GM18870 (cell line): Measurements from ENCODE around the gene PARN.

Experiments used
- ATAC-seq: cut with Tn5 transposase; IDR thresholded peaks from one replicate; pipeline ENCODE4 v1.9.1; 2021; ENCODE audit warnings: moderate library complexity; ENCODE audit not compliant: unreplicated experiment

PARN gene

GRCh38 chr16:14531101-14531500 is 99.0 kb downstream of the PARN start:
- ATAC-seq = no peak

GRCh38 chr16:14530046-14530445 is 100.0 kb downstream of the PARN start:
- ATAC-seq = no peak

- ATAC-seq = no peak
Observed at GRCh38 chr16:14529010-14529669, 100.9 kb downstream of the PARN start.

- no peak for ATAC-seq
Observed at GRCh38 chr16:14528306-14528705, 101.8 kb downstream of the PARN start.

GRCh38 chr16:14527411-14528044 is 102.5 kb downstream of the PARN start:
- ATAC-seq = no peak

GRCh38 chr16:14525596-14525995 is 104.5 kb downstream of the PARN start:
- ATAC-seq = no peak

GRCh38 chr16:14524979-14525378 is 105.1 kb downstream of the PARN start:
- ATAC-seq = no peak

GRCh38 chr16:14523632-14524031 is 106.4 kb downstream of the PARN start:
- no peak for ATAC-seq

- no peak for ATAC-seq
Observed at GRCh38 chr16:14522671-14523070, 107.4 kb downstream of the PARN start.

- ATAC-seq = no peak
Observed at GRCh38 chr16:14520753-14521152, 109.3 kb downstream of the PARN start.

GRCh38 chr16:14514967-14515366 is 115.1 kb downstream of the PARN start:
- ATAC-seq = no peak

GRCh38 chr16:14513389-14514107 is 116.5 kb downstream of the PARN start:
- no peak for ATAC-seq

- no peak for ATAC-seq
Observed at GRCh38 chr16:14511800-14512135, 118.3 kb downstream of the PARN start.

- ATAC-seq = no peak
Observed at GRCh38 chr16:14510939-14511799, 118.9 kb downstream of the PARN start.

- ATAC-seq = no peak
Observed at GRCh38 chr16:14510581-14510938, 119.5 kb downstream of the PARN start.

- ATAC-seq = no peak
Observed at GRCh38 chr16:14509675-14510132, 120.4 kb downstream of the PARN start.

- ATAC-seq = no peak
Observed at GRCh38 chr16:14509055-14509454, 121.0 kb downstream of the PARN start.

GRCh38 chr16:14505846-14506245 is 124.2 kb downstream of the PARN start:
- ATAC-seq = no peak

- peak; percentile 59 for ATAC-seq
Observed at GRCh38 chr16:14502932-14503741, 126.9 kb downstream of the PARN start.

GRCh38 chr16:14502256-14502875 is 127.7 kb downstream of the PARN start:
- ATAC-seq = no peak
